KOPT-K1 (cell line): Measurements from ENCODE around the gene ACOXL.

Source experiments
- H3K27ac ChIP-seq: fragments of 200-600 bp; sonication (generic); 2 replicates; pipeline ENCODE4 v1.5.1; 2016; ENCODE audit warnings: antibody characterized with exemption, mild to moderate bottlenecking, low read depth, low read length; ENCODE audit not compliant: poor library complexity, severe bottlenecking
- H3K36me3 ChIP-seq: fragments of 200-600 bp; sonication (generic); 2 replicates; pipeline ENCODE4 v1.5.1; 2017; ENCODE audit warnings: antibody characterized with exemption, mild to moderate bottlenecking, low read length, moderate library complexity; ENCODE audit not compliant: insufficient read depth
- H3K9me3 ChIP-seq: fragments of 200-600 bp; sonication (generic); 2 replicates; pipeline ENCODE4 v1.5.1; 2017; ENCODE audit warnings: antibody characterized with exemption, low read length, mild to moderate bottlenecking; ENCODE audit not compliant: insufficient read depth, poor library complexity, severe bottlenecking

The ACOXL gene

GRCh38 chr2:111050701-111051376 lies 318.5 kb downstream of the ACOXL start:
- Histone ChIP-seq H3K9me3 (no peaks in the 10 kb centered on the region), H3K27ac (no peak overlapping the region), H3K36me3 (no peaks in the 10 kb centered on the region)

- Histone ChIP-seq H3K27ac (no peak overlapping the region), H3K9me3 (no peaks in the 10 kb centered on the region), H3K36me3 (no peaks in the 10 kb centered on the region)
These were observed 320.2 kb downstream of the ACOXL start for GRCh38 chr2:111052621-111053020.

DNA sequence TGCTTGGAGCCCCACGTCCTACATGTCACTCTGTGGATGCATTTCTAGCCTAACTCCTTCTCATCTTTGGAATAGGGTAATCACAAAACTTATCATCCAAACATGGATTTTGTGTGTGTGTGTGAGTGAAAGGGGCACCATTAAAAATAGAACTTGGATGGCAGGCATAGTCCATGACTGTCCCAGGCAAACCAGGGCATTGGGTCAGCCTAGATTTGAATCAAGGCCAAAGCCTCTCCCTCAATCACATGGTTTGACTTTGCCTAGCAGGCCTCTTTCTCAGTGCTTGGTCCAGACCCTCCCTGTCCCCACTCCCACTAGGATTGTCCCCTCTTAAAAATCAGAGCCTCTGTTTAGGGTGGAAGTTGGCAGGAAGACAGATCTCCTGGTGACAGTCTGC lies 320.9 kb downstream of the ACOXL start:
- no peaks in the 10 kb centered on the region for H3K36me3 ChIP-seq
- H3K27ac ChIP-seq: no peak overlapping the region
- H3K9me3 ChIP-seq: no peaks in the 10 kb centered on the region

GRCh38 chr2:111053825-111054515 lies 321.6 kb downstream of the ACOXL start:
- H3K9me3 ChIP-seq: no peaks in the 10 kb centered on the region
- no peaks in the 10 kb centered on the region for H3K36me3 ChIP-seq
- H3K27ac ChIP-seq: no peak overlapping the region

DNA sequence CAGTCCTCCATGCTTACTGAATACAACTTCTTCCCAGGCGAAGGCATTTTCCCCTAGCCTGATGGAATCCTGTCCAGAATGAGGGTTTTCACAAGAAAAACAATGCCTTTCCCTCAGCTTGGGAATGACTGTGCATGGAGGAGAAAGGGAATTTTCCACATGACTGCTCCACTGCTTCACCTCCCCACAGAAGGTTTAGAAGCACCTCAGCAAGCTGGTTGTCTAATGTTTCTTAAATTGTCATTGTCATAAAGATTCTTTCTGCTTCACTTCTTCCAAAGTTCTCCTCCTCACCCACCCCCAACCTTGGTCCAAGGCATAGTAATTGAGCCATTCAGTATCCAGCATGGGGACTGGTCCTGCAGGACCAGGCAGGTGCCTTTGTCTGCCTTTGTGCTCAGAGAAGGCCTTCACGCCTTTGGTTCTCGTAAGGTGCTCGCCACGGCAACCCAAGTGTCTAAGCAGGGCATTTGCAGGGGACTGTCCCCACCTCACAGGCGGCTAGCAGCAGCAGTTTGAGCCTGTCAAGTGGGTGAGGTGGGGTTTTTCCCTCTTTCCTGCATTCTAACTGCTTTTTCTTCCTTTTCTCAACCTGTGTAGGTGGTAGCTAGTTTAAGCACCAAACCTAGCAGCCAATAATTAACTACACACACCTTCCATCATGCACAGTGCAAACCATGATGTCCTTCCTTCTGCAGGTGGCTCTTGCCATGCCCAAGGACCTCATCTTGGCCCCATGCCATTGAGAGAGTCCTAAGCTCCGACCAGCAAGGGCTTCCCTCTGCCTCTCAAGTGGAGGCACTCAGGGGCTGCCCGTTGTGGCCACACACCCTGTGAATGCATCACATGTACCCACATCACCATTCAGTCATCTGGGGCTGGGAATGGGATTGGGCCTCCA lies 322.7 kb downstream of the ACOXL start:
- Histone ChIP-seq H3K27ac (no peak overlapping the region), H3K9me3 (peaks cover 1% of the 10 kb centered on the region), H3K36me3 (no peaks in the 10 kb centered on the region)

GRCh38 chr2:111055735-111056134 lies 323.4 kb downstream of the ACOXL start:
- H3K36me3 ChIP-seq: no peaks in the 10 kb centered on the region
- peaks cover 8% of the 10 kb centered on the region for H3K9me3 ChIP-seq
- H3K27ac ChIP-seq: no peak overlapping the region

DNA sequence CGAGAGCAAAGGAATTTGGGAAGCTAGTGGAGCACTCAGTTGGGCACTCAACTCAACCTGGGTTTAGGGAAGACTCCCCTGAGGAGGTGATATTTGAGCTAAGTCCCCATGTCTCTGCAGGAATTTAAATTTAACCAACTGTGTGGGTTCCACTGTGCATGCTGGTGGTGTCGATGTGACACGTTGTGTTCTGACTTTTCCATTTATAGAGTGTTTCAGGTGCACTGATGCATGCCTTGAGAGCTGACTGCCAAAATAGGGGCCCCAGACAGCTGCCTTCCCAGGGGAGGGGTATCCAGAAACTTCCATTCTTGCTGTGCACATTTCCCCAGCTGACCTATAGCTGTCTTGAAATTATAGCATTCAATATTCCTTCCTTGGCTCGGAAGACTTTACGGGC lies 324.7 kb downstream of the ACOXL start:
- no peak overlapping the region for H3K27ac ChIP-seq
- no peaks in the 10 kb centered on the region for H3K36me3 ChIP-seq
- H3K9me3 ChIP-seq: peaks cover 14% of the 10 kb centered on the region

GRCh38 chr2:111057721-111058120 lies 325.3 kb downstream of the ACOXL start:
- H3K9me3 ChIP-seq: peaks cover 14% of the 10 kb centered on the region
- H3K36me3 ChIP-seq: no peaks in the 10 kb centered on the region
- no peak overlapping the region for H3K27ac ChIP-seq

DNA sequence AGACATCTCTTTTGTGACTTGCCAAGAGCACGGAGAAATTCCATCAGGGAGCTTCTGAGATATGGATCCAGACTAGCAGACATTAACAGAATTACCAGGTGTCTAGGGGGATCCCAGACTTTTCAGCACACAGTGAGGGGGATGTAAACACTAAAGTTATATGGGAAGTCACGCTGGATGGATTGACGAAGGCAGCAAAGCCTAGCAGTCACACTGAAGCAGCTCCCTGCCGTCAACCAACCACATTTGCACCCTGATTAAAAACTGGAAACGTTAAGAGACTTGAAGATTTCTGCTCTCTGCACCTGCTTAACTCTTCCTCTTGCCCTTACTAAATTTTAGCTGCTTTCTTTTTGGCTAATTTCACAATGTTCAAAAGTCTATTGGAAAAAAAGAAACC lies 325.9 kb downstream of the ACOXL start:
- no peak overlapping the region for H3K27ac ChIP-seq

GRCh38 chr2:111061191-111061590 lies 328.8 kb downstream of the ACOXL start:
- peaks cover 14% of the 10 kb centered on the region for H3K9me3 ChIP-seq
- H3K36me3 ChIP-seq: no peaks in the 10 kb centered on the region
- H3K27ac ChIP-seq: no peak overlapping the region

More for the DNA sequence above, 325.9 kb downstream of the ACOXL start:
- Histone ChIP-seq H3K9me3 (peaks cover 14% of the 10 kb centered on the region), H3K36me3 (no peaks in the 10 kb centered on the region)

GRCh38 chr2:111062417-111062816 lies 330.0 kb downstream of the ACOXL start:
- Histone ChIP-seq H3K36me3 (no peaks in the 10 kb centered on the region), H3K27ac (no peak overlapping the region), H3K9me3 (peaks cover 14% of the 10 kb centered on the region)

DNA sequence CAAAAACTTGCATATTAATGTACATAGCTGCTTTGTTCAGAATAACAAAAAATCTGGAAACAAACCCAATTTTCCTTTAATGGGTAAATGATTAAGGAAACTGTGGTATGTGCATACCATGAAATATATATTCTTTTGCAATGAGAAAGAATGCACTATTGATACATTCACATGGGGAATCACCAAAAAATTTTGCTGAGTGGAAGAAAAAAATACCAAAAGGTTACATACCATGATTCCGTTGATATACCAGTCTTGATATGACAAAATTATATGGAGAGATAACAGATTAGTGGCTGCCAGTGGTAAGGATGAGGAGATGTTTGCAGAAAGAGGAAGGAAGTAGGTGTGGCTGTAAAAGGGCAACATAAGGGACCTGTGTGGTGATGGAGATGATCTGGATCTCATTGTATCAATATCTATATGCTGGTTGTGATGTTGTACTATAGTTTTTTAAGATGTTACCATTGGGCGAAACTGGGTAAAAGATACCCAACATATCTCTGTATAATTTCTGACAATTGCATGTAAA lies 333.8 kb downstream of the ACOXL start:
- Histone ChIP-seq H3K9me3 (peaks cover 2% of the 10 kb centered on the region), H3K36me3 (no peaks in the 10 kb centered on the region), H3K27ac (no peak overlapping the region)

GRCh38 chr2:111068435-111069058 lies 336.2 kb downstream of the ACOXL start:
- Histone ChIP-seq H3K9me3 (no peaks in the 10 kb centered on the region), H3K36me3 (no peaks in the 10 kb centered on the region), H3K27ac (no peak overlapping the region)

- Histone ChIP-seq H3K27ac (no peak overlapping the region), H3K36me3 (no peaks in the 10 kb centered on the region), H3K9me3 (peaks cover 8% of the 10 kb centered on the region)
These were observed 337.3 kb downstream of the ACOXL start for GRCh38 chr2:111069722-111070121.
